BJ (cell line): ENCODE results near the gene ZNF555. TPM values are rescaled to one million over a fixed set of nuclear protein-coding genes. Genes with fewer than 3 reads are reported as not detected.

ENCODE experiments used
- CTCF ChIA-PET: fragments of 350-600 bp; formaldehyde crosslinking; extraction: SDS; loops from one replicate; lab custom pipeline; 2021; ENCODE audit warnings: antibody characterized with exemption, inconsistent platforms; lab: Yijun Ruan, JAX
- POLR2A ChIA-PET: fragments of 300-600 bp; sonication (Branson Sonifier 250); formaldehyde crosslinking; extraction: SDS; loops from one replicate; lab custom pipeline; 2021; ENCODE audit warnings: antibody characterized with exemption; lab: Charles Lee
- DNase-seq: peaks from one replicate; pipeline ENCODE4 v3.0.0-alpha.2; 2011; ENCODE audit warnings: low read depth
- H3K27me3 ChIP-seq: 2 replicates; pipeline ENCODE4 v1.6.0; 2011; ENCODE audit warnings: low read length; ENCODE audit not compliant: control insufficient read depth, insufficient read depth
- H3K36me3 ChIP-seq: 2 replicates; pipeline ENCODE4 v1.5.1; 2011; ENCODE audit warnings: low read length; ENCODE audit not compliant: control insufficient read depth, insufficient read depth
- H3K4me3 ChIP-seq: 2 replicates; pipeline ENCODE4 v1.5.1; 2011; ENCODE audit warnings: low read depth, mild to moderate bottlenecking, control low read depth, low read length
- CTCF ChIP-seq: IDR thresholded peaks from 2 replicates; pipeline ENCODE4 v1.5.1; 2011; ENCODE audit warnings: low read depth, mild to moderate bottlenecking, control low read depth, inconsistent platforms, low read length, moderate library complexity; ENCODE audit not compliant: insufficient read depth
- polyA plus RNA-seq: library from polyadenylated mRNA; depleted of rRNA; stranded (reverse); fragments of >200 nt; gene quantifications from 2 replicates; pipeline ENCODE4 v1.2.3, GENCODE V29; 2011

The ZNF555 gene
- polyA plus RNA-seq, 1 experiment = 3.0 TPM

DNA sequence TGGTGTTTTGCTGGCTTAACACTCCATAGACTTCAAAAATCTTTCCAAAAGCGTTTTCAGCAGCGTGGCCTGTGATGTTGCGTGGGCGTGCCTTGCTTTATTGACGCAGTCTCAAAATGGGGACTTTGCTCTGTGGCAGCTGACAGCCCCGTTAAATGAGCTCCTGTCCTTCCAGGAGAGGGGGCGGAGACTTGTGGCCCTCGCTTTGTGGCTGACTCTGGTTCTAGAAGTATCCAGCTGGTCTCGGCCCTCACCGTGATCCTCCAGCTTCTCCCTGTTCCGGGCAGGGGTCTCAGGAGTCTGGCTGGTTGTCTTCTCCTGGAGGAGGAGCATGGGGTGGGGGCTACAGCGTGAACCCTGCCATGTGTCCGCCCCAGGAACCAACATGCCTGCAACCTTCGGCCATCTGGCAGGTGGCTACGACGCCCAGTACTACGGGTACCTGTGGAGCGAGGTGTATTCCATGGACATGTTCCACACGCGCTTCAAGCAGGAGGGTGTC is 30.0 kb upstream of the ZNF555 start:
- TF ChIP-seq CTCF = no peak
- H3K36me3 ChIP-seq = peaks cover 26% of the 10 kb centered on the region

DNA sequence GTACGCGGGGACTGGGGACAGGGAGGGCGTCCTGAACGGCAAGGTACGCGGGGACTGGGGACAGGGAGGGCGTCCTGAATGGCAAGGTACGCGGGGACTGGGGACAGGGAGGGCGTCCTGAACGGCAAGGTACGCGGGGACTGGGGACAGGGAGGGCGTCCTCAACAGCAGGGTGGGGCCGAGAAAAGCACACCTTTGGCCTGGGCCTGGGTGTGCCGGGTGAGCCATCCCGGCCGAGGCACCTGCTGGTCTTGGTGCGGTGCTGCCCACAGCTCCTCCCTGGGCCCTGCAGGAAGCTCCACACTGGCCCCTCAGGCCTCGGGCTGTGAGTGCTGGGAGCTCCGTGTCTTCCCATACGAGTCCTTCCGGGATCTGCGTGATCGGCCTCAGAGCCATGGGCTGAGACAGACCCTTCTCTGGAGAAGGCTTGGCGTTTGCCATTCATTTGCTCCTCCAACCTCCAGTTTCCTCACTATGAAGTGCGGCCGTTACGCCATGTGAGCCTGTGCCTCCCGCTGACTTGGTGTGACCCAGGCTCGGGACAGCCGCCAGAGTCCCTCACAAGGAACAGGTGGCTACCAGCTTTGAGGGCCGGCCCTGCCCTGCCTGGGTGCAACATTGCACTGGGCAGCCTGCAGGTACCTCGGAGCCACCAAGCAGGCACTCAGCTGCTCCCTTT is 29.4 kb upstream of the ZNF555 start:
- ChIA-PET POLR2A (no interaction called here), CTCF (no interaction called here)
- no peaks in the 10 kb centered on the region for H3K27me3 ChIP-seq
- H3K36me3 ChIP-seq = peaks cover 26% of the 10 kb centered on the region
- no peak overlapping the region for H3K4me3 ChIP-seq
- DNase-seq = no peak
- no peak for TF ChIP-seq CTCF

More for the DNA sequence above, 30.0 kb upstream of the ZNF555 start:
- no peak for DNase-seq
- POLR2A ChIA-PET = no interaction called here
- CTCF ChIA-PET = no interaction called here
- no peaks in the 10 kb centered on the region for H3K27me3 ChIP-seq
- no peak overlapping the region for H3K4me3 ChIP-seq

GRCh38 chr19:2812414-2813234 is 28.7 kb upstream of the ZNF555 start:
- ChIA-PET POLR2A (no interaction called here), CTCF (interaction anchor here (1.2 kb wide), 1 partner anchor 75 kb away, joined by 3 read pairs; no protein-coding TSS in a partner anchor)
- no peak for TF ChIP-seq CTCF
- peaks cover 23% of the 10 kb centered on the region for H3K36me3 ChIP-seq
- H3K4me3 ChIP-seq = no peak overlapping the region
- H3K27me3 ChIP-seq = no peaks in the 10 kb centered on the region
- DNase-seq = no peak

DNA sequence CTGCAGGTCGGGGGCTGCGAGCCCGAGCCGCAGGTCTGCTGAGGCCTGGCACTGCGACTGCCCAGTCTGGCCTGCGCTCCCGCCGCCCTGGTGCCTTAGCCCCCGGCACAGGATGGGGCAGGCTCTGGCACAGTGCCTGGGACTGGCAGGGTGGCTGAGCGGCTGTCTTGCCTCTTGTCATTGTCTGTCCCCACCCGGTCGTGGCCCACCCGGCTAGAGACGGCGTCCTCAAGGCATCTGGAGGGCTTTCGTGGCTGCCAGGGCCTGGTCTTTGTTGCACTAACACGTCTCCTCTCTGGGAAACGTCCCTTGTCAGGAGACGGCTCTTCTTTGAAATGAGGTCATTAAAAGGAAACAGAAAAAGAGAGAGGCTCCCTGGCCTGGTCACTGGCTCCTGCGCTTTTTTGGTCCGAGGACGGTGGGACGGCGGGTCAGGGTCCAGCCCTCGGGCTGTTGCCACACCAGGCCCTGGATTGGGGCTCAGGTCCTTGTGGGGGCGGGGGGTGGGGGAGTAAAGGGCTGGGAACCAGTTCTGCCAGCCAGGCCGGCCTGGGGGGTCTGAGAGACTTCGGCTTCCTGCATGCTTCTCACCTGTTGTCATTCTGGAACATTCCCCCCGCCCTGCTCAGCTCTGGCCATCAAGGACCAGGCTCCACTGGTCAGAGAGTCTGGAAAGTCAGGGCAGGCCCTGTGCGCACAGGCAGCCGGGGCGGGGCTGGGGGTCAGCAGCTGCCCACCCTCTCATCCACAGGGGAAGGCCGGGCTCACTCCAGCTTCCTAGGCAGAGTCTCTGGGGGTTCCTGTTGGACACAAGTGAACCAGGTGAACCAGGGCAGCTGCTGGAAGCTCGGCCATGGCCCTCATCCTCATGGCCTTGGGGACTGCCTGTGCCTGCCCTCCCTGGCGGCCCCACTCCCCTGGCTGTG is 27.8 kb upstream of the ZNF555 start:
- ChIA-PET CTCF (interaction anchor here (1.1 to 1.2 kb wide), 2 partner anchors 45 to 74 kb away, joined by 3 read pairs; no protein-coding TSS in a partner anchor), POLR2A (no interaction called here)
- Histone ChIP-seq H3K4me3 (no peak overlapping the region), H3K27me3 (no peaks in the 10 kb centered on the region), H3K36me3 (peaks cover 20% of the 10 kb centered on the region)
- no peak for TF ChIP-seq CTCF
- no peak for DNase-seq
